Fibroblast of lung (primary cell): ENCODE data around the gene SLC4A2. TPM values are rescaled to one million over a fixed set of nuclear protein-coding genes. Genes with fewer than 3 reads are reported as not detected.
A peak's percentile ranks its signal among the peaks of the same experiment; 100 is the strongest.

Source experiments
- DNase-seq, 2 donors: peaks; one replicate each; pipeline versions ENCODE4 v3.0.0 to v3.0.0-alpha.2; 2010; ENCODE audit warnings: low read depth in 2 of 2
- H2AFZ ChIP-seq: 2 replicates; pipeline ENCODE4 v1.5.1; 2012; ENCODE audit warnings: low read length, control low read depth, inconsistent platforms
- H3K27ac ChIP-seq: 2 replicates; pipeline ENCODE4 v1.5.1; 2011; ENCODE audit warnings: low read length, control low read depth; ENCODE audit not compliant: insufficient read depth
- H3K27me3 ChIP-seq: 2 replicates; pipeline ENCODE4 v1.5.1; 2011; ENCODE audit warnings: mild to moderate bottlenecking, low read length; ENCODE audit not compliant: control insufficient read depth, insufficient read depth
- H3K36me3 ChIP-seq: 2 replicates; pipeline ENCODE4 v1.5.1; 2011; ENCODE audit warnings: low read length; ENCODE audit not compliant: control insufficient read depth, insufficient read depth
- H3K4me1 ChIP-seq: 2 replicates; pipeline ENCODE4 v1.5.1; 2011; ENCODE audit warnings: low read length; ENCODE audit not compliant: control insufficient read depth, insufficient read depth; ENCODE audit errors: extremely low read depth
- H3K4me2 ChIP-seq: 2 replicates; pipeline ENCODE4 v1.5.1; 2011; ENCODE audit warnings: low read length, control low read depth; ENCODE audit not compliant: insufficient read depth; ENCODE audit errors: extremely low read depth
- H3K4me3 ChIP-seq, 4 experiments: fragments of 200-600 bp in 1 of 4; sonication (generic) in 1 of 4; replicated peaks in 1 of 4; 2 replicates each; pipeline ENCODE4 v1.5.1; 2011 to 2016; ENCODE audit warnings: low read length in 4 of 4, low read depth in 3 of 4, mild to moderate bottlenecking in 3 of 4, control low read depth in 2 of 4, inconsistent platforms in 1 of 4, mixed read lengths in 1 of 4; ENCODE audit not compliant: insufficient read depth in 1 of 4; ENCODE audit errors: control extremely low read depth in 1 of 4
- H3K79me2 ChIP-seq: 2 replicates; pipeline ENCODE4 v1.5.1; 2012; ENCODE audit warnings: mild to moderate bottlenecking, low read length, inconsistent platforms; ENCODE audit not compliant: control insufficient read depth, insufficient read depth
- H3K9ac ChIP-seq: 2 replicates; pipeline ENCODE4 v1.5.1; 2011; ENCODE audit warnings: mild to moderate bottlenecking, low read length, control low read depth; ENCODE audit not compliant: insufficient read depth
- H3K9me3 ChIP-seq: 2 replicates; pipeline ENCODE4 v1.5.1; 2012; ENCODE audit warnings: low read depth, low read length; ENCODE audit not compliant: control insufficient read depth, insufficient read depth
- H4K20me1 ChIP-seq: 2 replicates; pipeline ENCODE4 v1.5.1; 2011; ENCODE audit warnings: low read length; ENCODE audit not compliant: control insufficient read depth, insufficient read depth; ENCODE audit errors: extremely low read depth
- CTCF ChIP-seq, 2 donors: IDR thresholded peaks in 1 of 2; conservative IDR thresholded peaks in 1 of 2; 1 replicate in 1 of 2; 2 replicates in 1 of 2; pipeline ENCODE4 v1.5.1; 2011 to 2012; ENCODE audit warnings: low read length in 2 of 2, control low read depth in 1 of 2, inconsistent platforms in 1 of 2, low read depth in 1 of 2, mild to moderate bottlenecking in 1 of 2
- EZH2 ChIP-seq: IDR thresholded peaks from 2 replicates; pipeline ENCODE4 v1.5.1; 2012; ENCODE audit warnings: low read length, control low read depth, mild to moderate bottlenecking; ENCODE audit errors: missing control alignments
- polyA plus RNA-seq, 2 donors: library from polyadenylated mRNA; depleted of rRNA in 1 of 2; stranded (reverse) in 1 of 2; unstranded in 1 of 2; fragments of >200 nt; gene quantifications; 2 replicates each; pipeline ENCODE4 v1.2.1, GENCODE V29; 2011 to 2012; ENCODE audit warnings: missing spikeins in 1 of 2
- total RNA-seq: library from RNA; depleted of rRNA; stranded (reverse); fragments of >200 nt; gene quantifications from 2 replicates; pipeline ENCODE4 v1.2.1, GENCODE V29; 2014

SLC4A2 gene
- total and polyA plus RNA-seq, 2 donors (not counting 1 experiment from before 2014, with no cell fraction given), result 30.5 to 61.8 TPM

DNA sequence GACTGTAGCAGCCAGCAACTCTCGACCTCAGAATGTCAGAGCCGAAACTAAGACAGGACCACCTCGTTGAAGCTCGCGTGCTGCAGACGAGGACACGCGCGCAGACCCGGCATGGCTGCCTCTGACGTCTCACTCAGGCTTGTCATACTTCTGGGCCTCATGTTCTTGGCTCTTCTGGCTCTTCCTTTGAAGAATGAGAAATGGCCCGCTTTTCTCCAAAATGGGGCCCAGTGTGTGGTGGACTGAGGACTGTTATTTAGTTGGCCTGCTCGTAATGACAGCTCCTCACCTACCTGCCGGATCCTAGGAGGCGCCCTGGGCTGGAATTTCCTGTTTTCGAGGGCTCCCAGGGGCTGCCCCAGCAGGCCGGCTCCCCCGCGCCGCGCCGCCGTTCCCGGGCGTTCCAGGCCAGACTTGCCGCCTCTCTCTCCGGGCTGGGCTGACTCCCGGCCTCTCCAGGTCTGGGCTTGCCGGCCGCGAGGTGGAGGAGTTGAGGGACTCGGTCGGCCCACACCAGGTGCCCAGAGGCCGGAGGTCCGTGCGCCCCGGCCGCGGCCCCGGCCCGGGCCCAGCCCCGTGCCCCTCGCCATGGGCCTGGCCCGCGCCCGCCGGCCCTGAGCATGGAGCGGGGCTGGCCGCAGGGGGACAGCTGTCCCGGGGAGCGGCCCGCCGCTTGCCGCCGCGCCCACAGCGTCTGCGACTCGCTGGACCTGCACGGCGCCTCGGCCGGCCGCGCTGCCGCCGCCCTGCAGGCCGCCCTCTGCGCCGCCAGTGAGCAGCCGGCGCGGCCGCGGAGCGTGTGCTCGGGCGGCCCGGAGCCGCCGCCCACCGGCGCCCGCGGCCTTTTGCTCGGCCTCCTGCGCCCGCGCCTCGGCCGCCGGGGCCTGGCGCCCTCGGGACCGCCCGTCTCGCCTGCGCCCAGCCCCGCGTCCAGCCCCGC, 55.0 kb downstream of the SLC4A2 start:
- Histone ChIP-seq H3K9me3 (no peaks in the 10 kb centered on the region), H3K4me2 (peak overlapping the region; percentile 40), H3K36me3 (peaks cover 8% of the 10 kb centered on the region), H4K20me1 (no peaks in the 10 kb centered on the region), H3K9ac (peak overlapping the region; percentile 7), H3K4me3 (no peak overlapping the region), H3K27me3 (no peaks in the 10 kb centered on the region), H2AFZ (no peak overlapping the region), H3K27ac (peak overlapping the region; percentile 59), H3K79me2 (peaks cover 25% of the 10 kb centered on the region), H3K4me1 (peaks cover 16% of the 10 kb centered on the region)
- peak; percentile 12 to 44 for DNase-seq
- TF ChIP-seq EZH2 (no peak), CTCF (conservative IDR thresholded peaks at IDR 0.05 in 1 of 2, IDR thresholded peaks at IDR 0.05 in 1 of 2; ENCODE audit: low read depth in 1 of 2, low read length in 2 of 2) (no peak)

DNA sequence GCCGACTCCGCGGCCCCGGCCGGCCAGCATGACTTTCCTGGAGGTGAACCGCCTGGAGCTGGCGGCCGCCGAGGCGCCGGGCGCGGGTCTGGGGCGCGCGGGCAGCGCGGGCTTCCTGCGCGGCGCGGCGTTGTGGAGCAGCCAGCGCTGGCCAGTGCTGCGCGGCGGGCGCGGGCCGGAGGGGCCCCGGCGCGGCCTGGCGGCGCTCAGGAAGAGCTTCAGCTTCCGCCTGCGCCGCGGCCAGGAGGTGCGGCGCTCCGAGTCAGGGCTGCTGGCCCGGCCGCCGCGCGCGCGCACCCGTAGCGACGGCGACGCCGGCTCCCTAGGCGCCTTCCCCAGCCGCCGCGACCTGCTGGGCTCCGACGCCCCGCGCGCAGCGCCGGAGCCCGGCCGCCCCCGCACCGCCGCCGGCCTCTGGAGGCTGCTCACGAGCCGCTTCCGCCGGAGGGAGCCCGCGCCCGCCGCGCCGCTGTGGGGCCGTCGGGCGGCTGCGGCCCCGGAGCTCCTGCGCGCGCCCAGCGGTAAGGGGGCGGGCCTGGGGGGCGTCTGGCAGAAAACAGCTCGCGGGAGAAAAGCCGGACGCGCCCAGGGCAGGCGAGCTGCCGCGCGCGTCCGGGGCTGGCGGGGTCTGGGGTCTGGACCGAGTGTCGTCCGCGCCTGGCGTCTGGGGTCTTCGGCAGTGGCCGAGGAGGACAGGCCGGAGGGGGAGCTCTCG, 55.9 kb downstream of the SLC4A2 start:
- no peak for TF ChIP-seq EZH2
- TF ChIP-seq CTCF (conservative IDR thresholded peaks at IDR 0.05 in 1 of 2, IDR thresholded peaks at IDR 0.05 in 1 of 2; ENCODE audit: low read depth in 1 of 2, low read length in 2 of 2), result no peak
- peak overlapping the region; percentile 7 for H3K9ac ChIP-seq
- no peak overlapping the region for H3K27ac ChIP-seq
- peak overlapping the region; percentile 13 for H3K4me2 ChIP-seq
- H3K79me2 ChIP-seq, result peaks cover 23% of the 10 kb centered on the region
- peak; percentile 12 to 41 for DNase-seq
- H4K20me1 ChIP-seq, result no peaks in the 10 kb centered on the region
- no peaks in the 10 kb centered on the region for H3K9me3 ChIP-seq
- no peak overlapping the region for H2AFZ ChIP-seq
- H3K4me1 ChIP-seq, result peaks cover 16% of the 10 kb centered on the region
- H3K36me3 ChIP-seq, result peaks cover 11% of the 10 kb centered on the region
- H3K27me3 ChIP-seq, result no peaks in the 10 kb centered on the region
- H3K4me3 ChIP-seq, result no peak overlapping the region

DNA sequence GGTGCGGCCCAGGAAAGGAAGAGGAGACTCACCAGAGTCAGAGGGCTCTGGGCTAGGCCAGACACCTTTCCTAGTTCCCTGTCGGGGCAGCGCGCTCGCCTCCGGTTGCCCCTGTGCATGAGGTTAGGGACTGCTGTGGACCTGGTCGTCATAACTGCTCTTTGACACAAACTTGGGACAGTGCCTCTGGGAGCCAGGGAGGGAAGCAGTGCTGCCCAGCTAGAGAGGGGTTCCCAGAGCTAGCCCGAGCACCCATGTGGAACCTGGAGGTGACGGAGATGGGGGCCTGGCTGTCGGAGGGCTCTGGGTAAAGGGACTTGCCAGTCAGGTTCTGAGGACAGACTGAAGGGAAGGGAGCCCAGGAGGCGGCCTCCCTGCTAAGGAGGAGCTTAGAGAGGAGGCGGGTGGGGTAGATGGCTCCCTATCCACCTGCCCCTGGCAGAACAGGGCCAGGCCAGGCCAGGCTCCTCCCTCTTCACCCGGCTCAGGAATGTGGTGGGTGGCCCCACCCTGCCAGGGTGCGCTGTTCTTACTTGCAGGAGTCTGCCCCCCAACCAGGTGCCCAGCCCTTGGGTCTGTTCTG, 56.5 kb downstream of the SLC4A2 start:
- Histone ChIP-seq H3K4me1 (peaks cover 14% of the 10 kb centered on the region), H3K9ac (no peak overlapping the region), H4K20me1 (no peaks in the 10 kb centered on the region), H3K27me3 (no peaks in the 10 kb centered on the region), H3K4me3 (no peak overlapping the region), H3K79me2 (peaks cover 21% of the 10 kb centered on the region), H3K27ac (no peak overlapping the region), H3K4me2 (peak overlapping the region; percentile 13), H3K36me3 (peaks cover 13% of the 10 kb centered on the region), H3K9me3 (no peaks in the 10 kb centered on the region), H2AFZ (no peak overlapping the region)
- no peak for DNase-seq
- TF ChIP-seq CTCF (conservative IDR thresholded peaks at IDR 0.05 in 1 of 2, IDR thresholded peaks at IDR 0.05 in 1 of 2; ENCODE audit: low read depth in 1 of 2, low read length in 2 of 2), result no peak
- no peak for TF ChIP-seq EZH2
